Gastrocnemius medialis (tissue), 4 donors: ENCODE measurements around the gene CTIF.

Experiments
- POLR2A ChIP-seq, 2 donors: fragments of 450-650 bp; IDR thresholded peaks; one replicate each; pipeline ENCODE4 v1.6.1; 2017; ENCODE audit warnings: antibody characterized with exemption in 2 of 2, mild to moderate bottlenecking in 2 of 2, moderate library complexity in 2 of 2
- TF ChIP-seq, protein P1 (sequence below), 5 experiments: fragments of 450-650 bp in 3 of 5; fragments of 200-600 bp in 2 of 5; sonication (generic) in 2 of 5; IDR thresholded peaks in 4 of 5; conservative IDR thresholded peaks in 1 of 5; 1 replicate in 4 of 5; 2 replicates in 1 of 5; pipeline ENCODE4 v1.5.1; 2016 to 2019; ENCODE audit warnings: antibody characterized with exemption in 5 of 5, mild to moderate bottlenecking in 3 of 5, moderate library complexity in 3 of 5

DNA sequence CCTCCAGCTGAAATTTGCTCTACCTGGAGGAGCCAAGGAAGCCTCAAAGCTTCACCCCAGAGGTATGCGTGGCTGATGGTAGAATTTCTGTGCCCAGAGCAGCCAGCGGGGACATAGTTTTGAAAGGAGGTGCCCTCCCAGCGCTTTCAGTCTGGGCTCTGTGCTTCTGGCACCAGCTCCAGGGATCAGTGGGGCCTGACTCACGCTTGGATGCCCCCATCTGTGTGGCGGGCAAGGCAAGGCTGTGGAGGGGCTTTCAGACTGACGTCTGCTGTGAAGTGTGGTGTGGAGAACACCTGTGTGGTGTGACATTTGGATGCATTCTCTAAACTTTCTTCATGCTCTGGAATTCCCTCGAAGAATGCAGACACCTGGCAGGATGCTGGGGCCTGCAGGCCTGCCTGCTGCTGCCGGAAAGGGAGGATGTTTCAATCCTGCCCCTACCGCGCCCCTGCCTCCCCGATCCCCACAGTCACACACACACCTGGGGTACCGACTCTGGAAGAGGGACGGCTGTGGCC is 84.1 kb downstream of the CTIF start:
- TF ChIP-seq, protein P1, sequence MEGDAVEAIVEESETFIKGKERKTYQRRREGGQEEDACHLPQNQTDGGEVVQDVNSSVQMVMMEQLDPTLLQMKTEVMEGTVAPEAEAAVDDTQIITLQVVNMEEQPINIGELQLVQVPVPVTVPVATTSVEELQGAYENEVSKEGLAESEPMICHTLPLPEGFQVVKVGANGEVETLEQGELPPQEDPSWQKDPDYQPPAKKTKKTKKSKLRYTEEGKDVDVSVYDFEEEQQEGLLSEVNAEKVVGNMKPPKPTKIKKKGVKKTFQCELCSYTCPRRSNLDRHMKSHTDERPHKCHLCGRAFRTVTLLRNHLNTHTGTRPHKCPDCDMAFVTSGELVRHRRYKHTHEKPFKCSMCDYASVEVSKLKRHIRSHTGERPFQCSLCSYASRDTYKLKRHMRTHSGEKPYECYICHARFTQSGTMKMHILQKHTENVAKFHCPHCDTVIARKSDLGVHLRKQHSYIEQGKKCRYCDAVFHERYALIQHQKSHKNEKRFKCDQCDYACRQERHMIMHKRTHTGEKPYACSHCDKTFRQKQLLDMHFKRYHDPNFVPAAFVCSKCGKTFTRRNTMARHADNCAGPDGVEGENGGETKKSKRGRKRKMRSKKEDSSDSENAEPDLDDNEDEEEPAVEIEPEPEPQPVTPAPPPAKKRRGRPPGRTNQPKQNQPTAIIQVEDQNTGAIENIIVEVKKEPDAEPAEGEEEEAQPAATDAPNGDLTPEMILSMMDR (IDR thresholded peaks at IDR 0.05 in 4 of 5, conservative IDR thresholded peaks at IDR 0.05 in 1 of 5) = no peak
- TF ChIP-seq POLR2A (IDR thresholded peaks at IDR 0.05) = no peak
